Measurements from ENCODE around the gene DOCK10. TPM values are rescaled to one million over a fixed set of nuclear protein-coding genes. Genes with fewer than 3 reads are reported as not detected.
A peak's percentile ranks its signal among the peaks of the same experiment; 100 is the strongest.

DOCK10 gene
- total RNA-seq, 1 donor: 20.7 TPM

DNA sequence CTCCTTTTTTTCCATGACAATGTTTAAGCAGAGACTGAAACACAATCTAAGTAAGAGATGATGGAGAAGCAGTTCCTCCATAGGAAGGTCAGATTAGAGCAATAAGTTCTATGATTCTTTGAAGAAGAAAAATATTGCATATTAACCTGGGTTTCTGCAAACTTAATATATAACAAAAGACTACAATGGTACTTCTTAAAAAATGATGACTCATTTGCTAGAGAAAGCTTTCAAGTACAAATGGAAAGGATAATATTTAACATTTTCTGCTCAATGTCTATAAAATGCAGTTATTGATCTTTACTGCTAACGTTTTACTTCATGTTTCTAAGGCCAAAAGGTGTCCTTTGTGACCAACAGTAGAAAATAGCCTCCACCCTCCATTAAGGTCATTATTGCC, 158.6 kb downstream of the DOCK10 start:
- DNase-seq (ENCODE audit: low read depth): no peak
- H3K4me3 ChIP-seq (ENCODE audit: low read depth, low read length): no peak overlapping the region
- no peak for TF ChIP-seq CTCF (IDR thresholded peaks at IDR 0.05; ENCODE audit: insufficient read depth, low read depth, low read length)

GRCh38 chr2:224883172-224883516, 159.1 kb downstream of the DOCK10 start:
- no peak for TF ChIP-seq CTCF (IDR thresholded peaks at IDR 0.05; ENCODE audit: insufficient read depth, low read depth, low read length)

GRCh38 chr2:224882291-224883171, 159.7 kb downstream of the DOCK10 start:
- DNase-seq (ENCODE audit: low read depth): peak; percentile 58
- no peak for TF ChIP-seq CTCF (IDR thresholded peaks at IDR 0.05; ENCODE audit: insufficient read depth, low read depth, low read length)
- H3K4me3 ChIP-seq (ENCODE audit: low read depth, low read length): no peak overlapping the region

More at GRCh38 chr2:224883172-224883516, 159.1 kb downstream of the DOCK10 start:
- no peak overlapping the region for H3K4me3 ChIP-seq (ENCODE audit: low read depth, low read length)
- DNase-seq (ENCODE audit: low read depth): no peak

DNA sequence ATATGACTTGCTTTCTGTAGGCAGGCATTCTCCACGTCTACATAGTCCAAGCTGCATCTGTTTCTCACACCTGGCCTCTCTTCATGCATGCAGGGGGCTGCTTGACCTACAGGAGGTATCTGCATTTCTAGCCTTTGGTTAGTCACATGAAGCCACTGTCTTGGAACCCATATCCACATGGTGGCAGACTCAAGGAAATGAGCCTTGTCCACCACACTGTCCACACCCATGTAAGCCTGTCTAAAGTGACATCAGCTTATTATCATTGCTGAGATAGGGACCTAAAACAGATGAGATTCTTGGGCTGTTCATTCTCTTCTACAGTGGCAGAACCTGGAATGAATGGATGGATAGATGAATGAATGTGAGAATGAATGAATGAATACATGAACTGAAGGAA, 160.4 kb downstream of the DOCK10 start:
- H3K4me3 ChIP-seq (ENCODE audit: low read depth, low read length): no peak overlapping the region
- no peak for DNase-seq (ENCODE audit: low read depth)
- TF ChIP-seq CTCF (IDR thresholded peaks at IDR 0.05; ENCODE audit: insufficient read depth, low read depth, low read length): no peak

- DNase-seq (ENCODE audit: low read depth): no peak
- H3K4me3 ChIP-seq (ENCODE audit: low read depth, low read length): no peak overlapping the region
- no peak for TF ChIP-seq CTCF (IDR thresholded peaks at IDR 0.05; ENCODE audit: insufficient read depth, low read depth, low read length)
Measured at GRCh38 chr2:224876522-224876921, 165.7 kb downstream of the DOCK10 start.

DNA sequence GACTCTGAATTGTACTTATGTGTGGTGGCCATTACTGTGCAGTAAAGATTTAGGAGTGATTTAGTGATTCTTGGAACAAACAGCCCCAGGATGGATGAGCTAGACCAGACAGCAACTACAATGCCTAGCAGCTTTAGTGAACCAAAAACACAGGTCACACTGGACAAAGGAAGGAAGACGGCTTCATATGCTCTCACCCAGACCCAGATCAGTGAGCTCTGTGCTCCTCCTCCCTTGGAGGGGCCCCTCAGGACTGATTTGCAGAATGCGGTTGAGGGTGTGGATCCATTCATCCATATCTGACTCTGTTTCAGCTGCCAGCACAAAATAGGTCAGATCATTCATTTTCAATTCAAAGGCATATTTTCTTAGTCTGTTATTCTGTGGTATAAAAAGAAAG, 166.4 kb downstream of the DOCK10 start:
- DNase-seq (ENCODE audit: low read depth): no peak
- H3K4me3 ChIP-seq (ENCODE audit: low read depth, low read length): no peak overlapping the region
- no peak for TF ChIP-seq CTCF (IDR thresholded peaks at IDR 0.05; ENCODE audit: insufficient read depth, low read depth, low read length)

GRCh38 chr2:224875153-224875552, 167.1 kb downstream of the DOCK10 start:
- TF ChIP-seq CTCF (IDR thresholded peaks at IDR 0.05; ENCODE audit: insufficient read depth, low read depth, low read length): no peak
- no peak overlapping the region for H3K4me3 ChIP-seq (ENCODE audit: low read depth, low read length)
- DNase-seq (ENCODE audit: low read depth): no peak
